Thoracic aorta (tissue), 2 donors: ENCODE results near the gene GNAO1. TPM values are rescaled to one million over a fixed set of nuclear protein-coding genes. Genes with fewer than 3 reads are reported as not detected.

Source experiments
- ATAC-seq: fragments of 150-250 bp; one replicate; pipeline ENCODE4 v1.8.0; 2017; ENCODE audit warnings: low read depth; ENCODE audit not compliant: insufficient number of reproducible peaks, low FRiP score
- DNase-seq: peaks from one replicate; pipeline ENCODE4 v3.0.0-alpha.2; 2020; ENCODE audit warnings: low spot score
- H3K27ac ChIP-seq, 2 donors: fragments of 200-600 bp; sonication (generic); 1 replicate in 1 of 2; 2 replicates in 1 of 2; pipeline ENCODE4 v1.5.1; 2016; ENCODE audit warnings: mild to moderate bottlenecking in 2 of 2, moderate library complexity in 2 of 2
- H3K27me3 ChIP-seq: fragments of 200-600 bp; sonication (generic); replicated peaks from 2 replicates; pipeline ENCODE4 v1.6.0; 2016; ENCODE audit warnings: mild to moderate bottlenecking; ENCODE audit not compliant: insufficient read depth
- H3K36me3 ChIP-seq: fragments of 200-600 bp; sonication (generic); one replicate; pipeline ENCODE4 v1.5.1; 2016
- H3K4me1 ChIP-seq, 2 donors: fragments of 200-600 bp; sonication (generic); 1 replicate in 1 of 2; 2 replicates in 1 of 2; pipeline versions ENCODE4 v1.5.1 to v1.6.0; 2016; ENCODE audit warnings: low read depth in 2 of 2, mild to moderate bottlenecking in 1 of 2; ENCODE audit not compliant: control insufficient read depth in 1 of 2
- H3K4me3 ChIP-seq: fragments of 200-600 bp; sonication (generic); 2 replicates; pipeline ENCODE4 v1.5.1; 2016; ENCODE audit warnings: mild to moderate bottlenecking
- H3K9me3 ChIP-seq: fragments of 200-600 bp; sonication (generic); 2 replicates; pipeline ENCODE4 v1.5.1; 2016
- total RNA-seq, 2 donors: library from RNA; depleted of rRNA; stranded (reverse); fragments of >200 nt; gene quantifications; one replicate each; pipeline versions ENCODE4 v1.1.0 to v1.2.3, GENCODE V29; 2016
- TF ChIP-seq, protein P1 (sequence below): fragments of 200-600 bp; sonication (generic); IDR thresholded peaks from one replicate; pipeline ENCODE4 v1.5.1; 2019; ENCODE audit warnings: antibody characterized with exemption

The GNAO1 gene
- total RNA-seq, 2 donors from 2014 or later = 2.0 to 4.5 TPM

DNA sequence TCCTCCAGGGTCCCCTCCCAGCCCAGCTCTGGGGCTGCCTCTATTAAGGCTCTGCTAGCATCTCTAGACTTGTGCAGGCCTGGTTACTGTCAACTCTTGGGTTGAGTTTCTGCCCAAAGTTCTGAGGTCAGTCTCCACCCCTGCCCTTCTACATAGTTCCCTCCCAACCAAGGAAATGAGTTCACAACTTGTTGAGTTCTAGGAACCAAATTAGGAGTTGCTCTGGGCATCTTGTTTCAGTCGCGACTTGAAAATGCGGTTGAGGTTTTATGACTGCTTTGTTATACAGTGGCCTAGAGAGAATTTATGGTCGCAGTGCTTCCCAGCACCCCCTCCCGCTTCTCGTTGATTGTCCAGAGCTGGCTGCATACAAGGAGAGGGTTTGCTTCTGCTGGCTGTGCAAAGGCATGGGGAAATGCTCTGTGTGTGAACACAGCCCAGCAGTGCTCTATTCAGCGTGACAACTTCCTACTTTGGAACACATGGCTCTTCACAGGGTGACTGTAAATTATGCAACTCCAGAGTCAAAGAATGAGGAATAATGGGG lies 20.2 kb downstream of the GNAO1 start:
- DNase-seq (no peak), ATAC-seq (no peak)
- Histone ChIP-seq H3K9me3 (no peaks in the 10 kb centered on the region), H3K4me1 (no peaks in the 10 kb centered on the region), H3K27ac (no peak overlapping the region), H3K36me3 (no peaks in the 10 kb centered on the region), H3K4me3 (no peak overlapping the region), H3K27me3 (no peaks in the 10 kb centered on the region)
- TF ChIP-seq, protein P1, sequence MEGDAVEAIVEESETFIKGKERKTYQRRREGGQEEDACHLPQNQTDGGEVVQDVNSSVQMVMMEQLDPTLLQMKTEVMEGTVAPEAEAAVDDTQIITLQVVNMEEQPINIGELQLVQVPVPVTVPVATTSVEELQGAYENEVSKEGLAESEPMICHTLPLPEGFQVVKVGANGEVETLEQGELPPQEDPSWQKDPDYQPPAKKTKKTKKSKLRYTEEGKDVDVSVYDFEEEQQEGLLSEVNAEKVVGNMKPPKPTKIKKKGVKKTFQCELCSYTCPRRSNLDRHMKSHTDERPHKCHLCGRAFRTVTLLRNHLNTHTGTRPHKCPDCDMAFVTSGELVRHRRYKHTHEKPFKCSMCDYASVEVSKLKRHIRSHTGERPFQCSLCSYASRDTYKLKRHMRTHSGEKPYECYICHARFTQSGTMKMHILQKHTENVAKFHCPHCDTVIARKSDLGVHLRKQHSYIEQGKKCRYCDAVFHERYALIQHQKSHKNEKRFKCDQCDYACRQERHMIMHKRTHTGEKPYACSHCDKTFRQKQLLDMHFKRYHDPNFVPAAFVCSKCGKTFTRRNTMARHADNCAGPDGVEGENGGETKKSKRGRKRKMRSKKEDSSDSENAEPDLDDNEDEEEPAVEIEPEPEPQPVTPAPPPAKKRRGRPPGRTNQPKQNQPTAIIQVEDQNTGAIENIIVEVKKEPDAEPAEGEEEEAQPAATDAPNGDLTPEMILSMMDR = no peak

DNA sequence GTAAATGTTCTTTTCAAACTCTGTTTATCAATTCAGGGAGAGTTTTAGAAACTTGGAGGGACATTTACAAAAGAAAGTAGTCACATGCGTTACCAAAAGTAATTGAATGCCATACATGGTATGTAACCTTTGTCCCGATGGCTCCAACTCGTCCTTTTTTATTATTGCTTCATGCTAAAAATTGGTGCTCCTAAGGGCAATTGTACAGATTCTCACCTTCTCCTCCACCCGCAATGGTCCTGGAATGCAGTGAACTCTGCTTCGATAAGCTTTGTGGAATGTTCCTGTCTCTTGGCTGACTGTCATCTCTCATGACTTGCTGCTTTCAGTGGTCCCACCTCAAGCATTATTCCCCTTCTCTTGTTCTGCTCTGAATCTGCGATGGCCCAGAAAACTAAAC lies 20.9 kb downstream of the GNAO1 start:
- no peaks in the 10 kb centered on the region for H3K36me3 ChIP-seq
- H3K27me3 ChIP-seq = no peaks in the 10 kb centered on the region
- H3K4me1 ChIP-seq = no peaks in the 10 kb centered on the region
- H3K9me3 ChIP-seq = no peaks in the 10 kb centered on the region
- ATAC-seq = no peak
- H3K4me3 ChIP-seq = no peak overlapping the region
- no peak for DNase-seq
- no peak overlapping the region for H3K27ac ChIP-seq
- TF ChIP-seq, protein P1 = no peak

DNA sequence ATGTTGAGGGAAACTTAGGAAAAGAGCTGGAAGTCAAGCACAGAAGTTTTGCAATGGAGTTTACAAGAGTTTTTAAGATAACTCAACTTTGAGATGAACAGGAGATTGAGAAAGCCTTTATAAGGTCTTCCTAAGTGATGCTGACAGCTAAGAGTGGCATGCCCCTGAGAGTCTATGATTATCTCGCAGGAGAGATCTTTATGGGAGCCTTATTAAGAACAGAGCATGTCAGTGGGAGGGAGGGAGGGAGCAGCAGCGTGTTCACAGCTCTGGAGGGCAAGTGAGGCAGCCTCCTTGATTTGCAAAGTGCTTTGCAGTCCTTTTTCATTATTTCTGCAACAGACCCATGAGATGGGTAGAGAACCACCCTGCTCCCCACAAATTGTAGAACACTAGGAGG lies 30.7 kb downstream of the GNAO1 start:
- TF ChIP-seq, protein P1 = no peak
- no peaks in the 10 kb centered on the region for H3K4me1 ChIP-seq
- ATAC-seq = no peak

GRCh38 chr16:56222474-56222997 lies 31.2 kb downstream of the GNAO1 start:
- Histone ChIP-seq H3K27ac (no peak overlapping the region), H3K9me3 (no peaks in the 10 kb centered on the region), H3K27me3 (no peaks in the 10 kb centered on the region), H3K4me3 (no peak overlapping the region), H3K36me3 (no peaks in the 10 kb centered on the region), H3K4me1 (no peaks in the 10 kb centered on the region)
- ATAC-seq (no peak), DNase-seq (no peak)
- TF ChIP-seq, protein P1 = no peak

More for the DNA sequence above, 30.7 kb downstream of the GNAO1 start:
- H3K27ac ChIP-seq = no peak overlapping the region
- no peaks in the 10 kb centered on the region for H3K27me3 ChIP-seq
- no peak for DNase-seq
- H3K9me3 ChIP-seq = no peaks in the 10 kb centered on the region
- H3K4me3 ChIP-seq = no peak overlapping the region
- H3K36me3 ChIP-seq = no peaks in the 10 kb centered on the region

GRCh38 chr16:56225017-56225742 lies 33.9 kb downstream of the GNAO1 start:
- no peak for DNase-seq
- Histone ChIP-seq H3K4me3 (no peak overlapping the region), H3K4me1 (no peaks in the 10 kb centered on the region), H3K9me3 (no peaks in the 10 kb centered on the region), H3K27ac (no peak overlapping the region), H3K27me3 (no peaks in the 10 kb centered on the region), H3K36me3 (no peaks in the 10 kb centered on the region)
- TF ChIP-seq, protein P1 = no peak
- no peak for ATAC-seq
